HG03196 (cell line): Measurements from ENCODE around the gene MKLN1.

ENCODE experiments used
- ATAC-seq: cut with Tn5 transposase; IDR thresholded peaks from one replicate; pipeline ENCODE4 v1.9.1; 2021; ENCODE audit not compliant: unreplicated experiment

MKLN1 gene

DNA sequence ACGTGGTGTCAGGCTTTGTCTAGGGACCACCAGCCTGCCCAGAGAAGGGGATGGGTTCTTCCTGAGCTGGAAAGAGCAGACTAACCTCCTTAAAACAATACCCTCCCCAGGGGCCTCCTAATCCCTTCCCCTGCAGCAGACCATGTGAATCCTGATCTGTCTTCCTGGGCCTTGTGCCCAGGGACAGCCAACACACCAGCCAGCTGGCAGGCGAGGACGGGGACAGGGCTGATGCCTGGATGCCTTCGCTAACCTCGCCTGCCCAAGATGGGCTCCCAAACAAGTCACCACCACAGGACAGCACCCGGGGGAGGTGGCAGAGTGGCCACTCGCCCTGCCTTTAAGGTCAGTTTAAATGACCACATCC is 211.1 kb downstream of the MKLN1 start:
- no peak for ATAC-seq

DNA sequence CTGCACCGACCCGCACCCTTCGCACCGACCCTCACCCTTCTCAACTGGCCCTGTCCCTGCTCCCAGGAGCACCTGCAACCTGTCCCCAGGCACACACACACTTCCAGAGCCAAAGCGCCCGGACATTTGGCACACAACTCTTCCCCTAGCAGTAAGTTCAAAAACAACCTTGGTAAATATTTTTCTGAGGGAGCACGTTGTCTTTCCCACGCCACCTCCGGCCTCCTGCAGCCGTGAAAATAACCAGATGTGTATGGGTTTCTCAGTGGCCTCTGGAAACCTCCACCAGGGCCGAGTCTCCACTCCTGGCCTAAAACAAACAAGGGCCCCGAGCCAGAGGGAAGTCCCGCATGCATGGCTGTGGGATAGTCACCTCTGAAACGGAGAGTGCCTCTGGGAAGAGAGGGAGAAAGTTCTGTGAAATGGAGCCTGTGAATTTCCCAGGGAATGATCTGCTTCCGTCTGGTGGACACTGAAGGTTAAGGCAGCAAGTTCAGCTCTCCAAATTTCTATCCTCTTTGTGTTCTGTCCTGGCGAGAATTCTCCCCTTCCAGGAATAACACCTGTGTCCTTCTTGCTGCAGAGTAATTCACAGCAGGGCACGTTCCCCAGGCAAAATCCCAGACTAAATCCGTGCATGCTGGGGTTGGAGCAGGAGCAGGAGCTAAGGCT is 213.0 kb downstream of the MKLN1 start:
- no peak for ATAC-seq

DNA sequence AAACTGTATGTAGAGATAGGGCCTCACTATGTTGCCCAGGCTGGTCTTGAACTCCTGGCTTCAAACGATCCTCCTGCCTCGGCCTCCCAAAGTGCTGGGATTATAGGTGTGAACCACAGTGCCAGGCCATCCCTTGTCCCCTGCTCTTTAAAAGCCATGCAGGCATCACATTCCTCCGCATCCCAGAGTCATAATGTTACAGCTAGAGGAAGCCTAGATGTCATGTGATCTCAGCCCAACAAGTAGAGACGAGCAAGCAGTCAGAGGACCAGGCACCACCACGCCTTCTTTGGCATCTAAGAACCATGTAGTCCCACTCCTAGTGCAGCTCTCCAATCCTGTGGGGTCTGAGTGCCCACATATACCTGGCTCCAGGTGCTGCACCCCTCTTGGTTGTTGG is 215.6 kb downstream of the MKLN1 start:
- no peak for ATAC-seq

DNA sequence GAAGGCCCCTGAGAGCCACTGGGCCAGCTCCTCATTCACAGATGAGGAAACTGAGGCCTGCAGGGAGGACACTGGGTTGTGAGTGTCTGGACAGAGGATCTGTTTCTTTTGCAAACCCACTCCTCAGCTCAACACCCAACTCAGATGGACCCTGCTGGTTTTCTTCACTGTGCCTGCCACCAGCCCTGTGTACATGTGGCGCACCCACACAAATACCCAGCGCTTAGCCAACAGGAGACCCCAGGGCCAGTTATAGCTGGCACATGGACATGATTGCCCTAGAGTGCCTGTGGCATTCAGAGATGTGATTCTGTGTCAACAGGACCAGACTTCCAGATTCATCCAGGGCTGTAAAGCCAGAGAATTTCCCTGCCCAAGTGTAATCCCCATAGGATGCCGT is 216.3 kb downstream of the MKLN1 start:
- ATAC-seq, result no peak

DNA sequence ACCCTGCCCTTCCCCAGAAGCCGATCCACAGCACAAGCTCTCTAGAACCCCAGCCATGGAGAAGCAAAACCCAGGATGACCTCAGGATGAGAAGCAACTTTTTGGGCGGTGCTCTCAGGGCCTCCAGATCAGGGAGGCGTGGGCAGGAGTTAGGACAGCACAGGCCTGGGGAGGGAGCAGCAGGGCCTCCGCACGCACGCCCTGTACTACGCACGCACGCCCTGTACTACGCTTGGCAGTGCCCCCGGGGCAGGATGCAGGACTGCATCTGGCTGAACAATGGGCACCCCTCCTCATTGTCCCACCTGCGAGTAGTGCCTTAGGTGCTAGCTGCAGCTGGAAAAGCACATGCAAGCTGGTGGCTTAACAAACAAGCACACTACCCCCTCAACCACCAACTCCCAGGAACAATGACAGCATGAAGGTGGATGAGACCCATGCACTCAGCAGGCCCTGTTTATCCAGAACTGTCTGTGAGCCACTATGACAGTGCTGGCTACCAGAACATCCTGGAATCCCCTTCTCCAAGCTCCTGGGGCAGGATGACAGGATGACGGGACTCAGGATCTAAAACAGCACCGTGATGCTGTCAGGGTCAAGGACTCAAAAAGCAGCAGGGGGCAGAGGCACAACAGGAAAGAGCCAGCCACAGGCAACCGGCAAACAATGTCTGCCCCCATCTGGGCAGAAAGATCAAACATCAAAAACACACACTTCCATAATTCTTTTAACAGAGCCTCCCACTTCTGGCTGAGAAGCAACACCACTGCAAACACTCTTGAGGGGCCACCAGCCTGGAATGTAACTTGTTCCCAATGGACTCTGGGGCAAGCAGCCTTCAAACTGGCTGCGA is 217.0 kb downstream of the MKLN1 start:
- ATAC-seq, result no peak

DNA sequence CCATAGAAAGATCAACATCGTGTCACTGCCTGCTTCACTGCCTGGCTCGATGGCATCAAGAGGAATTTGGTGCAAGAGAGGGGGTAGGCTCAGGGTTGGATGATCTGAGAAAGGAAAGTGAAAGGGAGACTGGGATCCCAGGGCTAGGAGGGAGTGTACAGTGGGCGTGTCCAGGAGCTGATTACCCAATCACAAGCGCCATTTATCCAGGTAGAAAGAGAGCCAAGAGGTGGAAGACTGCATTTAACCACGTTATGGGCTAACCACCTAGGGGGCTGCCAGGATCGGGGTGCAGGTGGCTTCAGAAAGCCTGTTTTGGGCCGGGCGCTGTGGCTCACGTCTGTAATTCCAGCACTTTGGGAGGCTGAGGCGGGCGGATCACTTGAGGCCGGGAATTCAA is 218.4 kb downstream of the MKLN1 start:
- ATAC-seq, result no peak
